Esophagus squamous epithelium (tissue), 5 donors: Measurements from ENCODE around the gene KSR1. TPM values are rescaled to one million over a fixed set of nuclear protein-coding genes. Genes with fewer than 3 reads are reported as not detected.
A peak's percentile ranks its signal among the peaks of the same experiment; 100 is the strongest.

Experiments used
- DNase-seq: peaks from one replicate; lab custom pipeline; 2025; lab: John Stamatoyannopoulos, UW
- H3K27ac ChIP-seq, 4 donors: fragments of 200-600 bp; sonication (generic); one replicate each; pipeline ENCODE4 v1.5.1; 2016 to 2019; ENCODE audit warnings: mild to moderate bottlenecking in 1 of 4
- H3K27me3 ChIP-seq, 4 donors: fragments of 200-600 bp; sonication (generic); 1 replicate in 3 of 4; 2 replicates in 1 of 4; pipeline versions ENCODE4 v1.5.1 to v1.6.0; 2017 to 2021; ENCODE audit warnings: antibody characterized with exemption in 1 of 4
- H3K36me3 ChIP-seq, 3 donors: fragments of 200-600 bp; sonication (generic); one replicate each; pipeline ENCODE4 v1.5.1; 2016 to 2019
- H3K4me1 ChIP-seq, 3 donors: fragments of 200-600 bp; sonication (generic); one replicate each; pipeline ENCODE4 v1.5.1; 2017 to 2019
- H3K4me3 ChIP-seq, 4 donors: fragments of 200-600 bp; sonication (generic); 1 replicate in 3 of 4; 2 replicates in 1 of 4; pipeline ENCODE4 v1.5.1; 2016 to 2019; ENCODE audit warnings: mild to moderate bottlenecking in 2 of 4, moderate library complexity in 1 of 4
- H3K9me3 ChIP-seq, 3 donors: fragments of 200-600 bp; sonication (generic); one replicate each; pipeline ENCODE4 v1.5.1; 2016 to 2019
- POLR2A ChIP-seq, 4 donors: fragments of 450-650 bp; IDR thresholded peaks; one replicate each; pipeline ENCODE4 v1.6.1; 2017; ENCODE audit warnings: antibody characterized with exemption in 4 of 4, mild to moderate bottlenecking in 4 of 4, moderate library complexity in 3 of 4
- WGBS, 2 donors: methylation state at CpG; one replicate each; pipeline ENCODE4 v1.1.5; 2018; 5-methylcytosine and 5-hydroxymethylcytosine counted together
- intact Hi-C: fragments of 100-400 bp; cut with DNase I; formaldehyde crosslinking; loops from one replicate; pipeline ENCODE4 v1.15.0; 2022
- total RNA-seq, 4 donors: library from RNA; depleted of rRNA; stranded (reverse); fragments of >200 nt; gene quantifications; one replicate each; pipeline ENCODE4 v1.1.0, GENCODE V29; 2016
- TF ChIP-seq, protein P1 (sequence below), 6 experiments: fragments of 450-650 bp in 4 of 6; fragments of 200-600 bp in 2 of 6; sonication (generic) in 2 of 6; IDR thresholded peaks; one replicate each; pipeline ENCODE4 v1.5.1; 2016 to 2019; ENCODE audit warnings: antibody characterized with exemption in 6 of 6, mild to moderate bottlenecking in 4 of 6, moderate library complexity in 4 of 6
- donor health status: DM: yes; HTN: yes; CAD: no.

Gene KSR1
- total RNA-seq, 4 donors from 2014 or later: 22.3 to 32.4 (median 31.0) TPM

DNA sequence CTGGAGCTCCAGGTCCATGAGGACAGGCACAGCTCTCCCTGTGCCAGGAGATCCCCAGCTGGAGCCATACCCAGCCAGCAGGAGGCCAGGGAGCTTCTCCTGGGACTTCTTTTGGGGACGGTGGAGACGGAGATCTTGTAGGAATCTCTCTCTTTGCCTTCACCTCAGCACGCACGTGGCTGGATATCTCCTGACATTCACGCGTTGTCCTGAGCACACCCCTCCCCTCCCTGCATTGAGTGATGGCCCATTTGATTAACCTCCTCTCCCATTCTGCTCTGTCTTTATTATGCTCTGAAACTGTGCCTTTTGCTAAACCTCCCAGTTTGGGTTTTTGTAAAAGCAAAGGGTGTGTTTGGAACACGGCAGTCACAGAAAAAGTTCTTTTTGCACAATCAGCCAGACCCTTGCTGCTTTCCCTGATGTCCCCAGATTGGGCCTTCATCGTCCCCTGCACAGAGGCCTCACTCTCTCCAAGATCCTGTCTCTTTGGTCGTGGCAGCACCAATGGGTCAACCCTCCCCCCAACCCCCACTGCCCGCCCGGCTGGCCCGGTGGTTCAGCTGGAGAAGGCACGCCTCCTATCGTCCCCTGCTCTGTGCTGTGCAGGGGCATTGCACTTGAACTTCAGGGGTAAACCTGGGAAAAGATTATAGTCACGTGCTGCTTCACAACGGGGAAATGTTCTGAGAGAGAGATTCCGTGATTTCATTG is 142.2 kb downstream of the KSR1 start:
- Histone ChIP-seq H3K4me3 (no peak overlapping the region), H3K4me1 (peaks cover 4 to 35% (median 6%) of the 10 kb centered on the region in 3 donors), H3K36me3 (peaks cover 11 to 82% (median 13%) of the 10 kb centered on the region in 3 donors), H3K27me3 (no peaks in the 10 kb centered on the region), H3K27ac (no peak overlapping the region), H3K9me3 (no peaks in the 10 kb centered on the region)
- 82 to 83% methylated on average over 12 to 17 of the region's 17 CpGs for WGBS, 2 donors
- DNase-seq: no peak
- TF ChIP-seq POLR2A (IDR thresholded peaks at IDR 0.05): no peak
- TF ChIP-seq, protein P1, sequence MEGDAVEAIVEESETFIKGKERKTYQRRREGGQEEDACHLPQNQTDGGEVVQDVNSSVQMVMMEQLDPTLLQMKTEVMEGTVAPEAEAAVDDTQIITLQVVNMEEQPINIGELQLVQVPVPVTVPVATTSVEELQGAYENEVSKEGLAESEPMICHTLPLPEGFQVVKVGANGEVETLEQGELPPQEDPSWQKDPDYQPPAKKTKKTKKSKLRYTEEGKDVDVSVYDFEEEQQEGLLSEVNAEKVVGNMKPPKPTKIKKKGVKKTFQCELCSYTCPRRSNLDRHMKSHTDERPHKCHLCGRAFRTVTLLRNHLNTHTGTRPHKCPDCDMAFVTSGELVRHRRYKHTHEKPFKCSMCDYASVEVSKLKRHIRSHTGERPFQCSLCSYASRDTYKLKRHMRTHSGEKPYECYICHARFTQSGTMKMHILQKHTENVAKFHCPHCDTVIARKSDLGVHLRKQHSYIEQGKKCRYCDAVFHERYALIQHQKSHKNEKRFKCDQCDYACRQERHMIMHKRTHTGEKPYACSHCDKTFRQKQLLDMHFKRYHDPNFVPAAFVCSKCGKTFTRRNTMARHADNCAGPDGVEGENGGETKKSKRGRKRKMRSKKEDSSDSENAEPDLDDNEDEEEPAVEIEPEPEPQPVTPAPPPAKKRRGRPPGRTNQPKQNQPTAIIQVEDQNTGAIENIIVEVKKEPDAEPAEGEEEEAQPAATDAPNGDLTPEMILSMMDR (IDR thresholded peaks at IDR 0.05): no peak
- intact Hi-C loops: loop anchor here (10.0 kb wide), 1 partner anchor 144 kb away; the partner anchor contains the start of gene KSR1

DNA sequence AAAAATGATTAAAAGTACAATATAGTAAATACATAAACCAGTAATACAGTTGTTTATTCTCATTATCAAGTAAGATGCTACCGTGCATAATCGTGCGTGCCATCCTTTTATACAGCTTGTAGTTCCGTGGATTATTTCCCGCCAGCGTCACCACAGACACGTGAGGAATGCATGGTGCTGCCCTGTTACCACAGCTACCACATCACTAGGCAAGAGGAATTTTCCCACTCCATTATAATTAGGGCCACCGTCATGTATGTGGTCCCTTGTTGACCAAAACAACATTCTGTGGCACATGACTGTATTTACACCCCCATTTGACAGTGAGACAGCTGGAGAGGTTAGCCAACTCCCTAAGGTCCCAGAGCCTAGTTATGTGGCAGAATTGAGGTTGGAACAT is 144.2 kb downstream of the KSR1 start:
- Histone ChIP-seq H3K36me3 (peaks cover 25 to 82% (median 26%) of the 10 kb centered on the region in 3 donors), H3K4me3 (no peak overlapping the region), H3K27me3 (no peaks in the 10 kb centered on the region), H3K9me3 (no peaks in the 10 kb centered on the region), H3K27ac (peak overlapping the region in 3 of 4 donors; percentile 3 to 44 (median 40)), H3K4me1 (peaks cover 4 to 36% (median 6%) of the 10 kb centered on the region in 3 donors)
- TF ChIP-seq, protein P1 (IDR thresholded peaks at IDR 0.05): no peak
- no peak for TF ChIP-seq POLR2A (IDR thresholded peaks at IDR 0.05)
- intact Hi-C loops: loop anchor here (5.0 kb wide), 2 partner anchors 243 to 363 kb away; no protein-coding TSS in a partner anchor
- WGBS, 2 donors: 91 to 92% methylated on average over 8 of the region's 8 CpGs
- DNase-seq: no peak

DNA sequence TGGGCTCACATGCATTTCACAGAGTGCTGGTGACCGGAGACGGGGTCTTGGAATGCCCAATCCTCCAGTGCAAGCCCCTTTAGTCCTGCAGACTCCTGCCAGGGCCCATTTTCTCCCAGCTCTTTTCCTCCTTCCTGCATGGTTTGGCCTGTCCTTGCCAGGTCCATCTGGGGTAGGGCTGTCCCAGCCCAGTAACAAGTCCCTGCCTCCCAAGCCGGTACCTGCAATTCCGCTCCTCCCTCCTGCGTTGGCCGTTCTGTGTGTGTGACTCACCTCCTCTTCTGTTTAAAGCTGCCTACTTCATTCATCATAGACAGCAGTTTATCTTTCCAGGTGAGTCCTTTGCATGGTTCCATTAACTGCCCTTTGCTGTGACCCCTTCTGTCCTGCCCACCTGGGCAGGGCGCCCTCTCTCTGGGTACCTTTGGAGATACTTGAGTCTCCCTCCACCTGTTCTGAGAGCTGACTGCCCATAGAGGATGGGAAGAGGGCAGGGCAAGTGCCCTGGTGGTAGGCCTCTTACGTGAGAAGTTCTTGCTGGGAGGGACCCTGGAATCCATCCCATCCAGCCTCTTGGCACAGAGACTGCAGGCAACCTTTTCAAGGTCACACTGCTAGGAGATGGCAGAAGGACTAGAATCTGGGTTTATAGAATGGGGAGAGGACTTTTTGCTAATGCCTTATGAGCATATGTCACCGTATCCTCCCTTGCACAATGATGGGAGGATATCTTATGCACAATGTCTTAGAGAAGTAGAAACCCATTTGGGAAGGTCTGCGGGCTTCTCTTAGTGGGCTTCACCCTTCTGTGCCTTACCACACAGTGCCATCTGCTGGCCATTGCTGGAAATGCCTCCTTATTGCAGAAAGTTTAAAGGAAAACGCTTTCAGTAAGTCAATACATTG is 145.1 kb downstream of the KSR1 start:
- Histone ChIP-seq H3K36me3 (peaks cover 33 to 82% (median 34%) of the 10 kb centered on the region in 3 donors), H3K4me3 (no peak overlapping the region), H3K4me1 (peaks cover 4 to 36% (median 6%) of the 10 kb centered on the region in 3 donors), H3K27ac (peak overlapping the region in 3 of 4 donors; percentile 3 to 64 (median 48)), H3K9me3 (no peaks in the 10 kb centered on the region), H3K27me3 (no peaks in the 10 kb centered on the region)
- WGBS, 2 donors: 54 to 62% methylated on average over 9 to 11 of the region's 11 CpGs
- peak; percentile 20 for DNase-seq
- TF ChIP-seq, protein P1 (IDR thresholded peaks at IDR 0.05): peak; percentile 89 to 96 (median 92)
- TF ChIP-seq POLR2A (IDR thresholded peaks at IDR 0.05): no peak
- intact Hi-C loops: loop anchor here (5.0 kb wide), 2 partner anchors 244 to 364 kb away; no protein-coding TSS in a partner anchor

DNA sequence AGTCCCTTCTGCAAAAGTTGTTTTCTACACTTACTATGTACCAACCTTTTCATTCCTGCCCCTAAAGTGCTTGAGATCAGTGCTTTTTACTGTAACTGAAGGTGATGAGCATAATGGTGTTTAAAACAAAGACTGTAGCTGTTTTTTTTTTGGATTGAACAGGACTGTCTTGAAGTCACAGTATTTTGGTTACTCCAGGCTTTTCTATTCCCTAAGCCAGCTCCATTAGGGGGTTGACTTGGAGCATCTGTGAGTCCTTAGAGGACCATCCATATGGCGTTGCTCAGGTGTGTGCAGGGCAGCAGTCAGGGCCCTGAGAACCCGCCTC is 145.7 kb downstream of the KSR1 start:
- Histone ChIP-seq H3K9me3 (no peaks in the 10 kb centered on the region), H3K27ac (no peak overlapping the region), H3K4me3 (no peak overlapping the region), H3K27me3 (no peaks in the 10 kb centered on the region), H3K36me3 (peaks cover 31 to 83% (median 35%) of the 10 kb centered on the region in 3 donors), H3K4me1 (peaks cover 4 to 36% (median 6%) of the 10 kb centered on the region in 3 donors)
- DNase-seq: no peak
- 50 to 71% methylated on average over 1 to 2 of the region's 2 CpGs for WGBS, 2 donors
- no peak for TF ChIP-seq POLR2A (IDR thresholded peaks at IDR 0.05)
- TF ChIP-seq, protein P1 (IDR thresholded peaks at IDR 0.05): no peak
- intact Hi-C loops: loop anchor here (2.0 to 5.0 kb wide), 3 partner anchors 49 to 365 kb away; no protein-coding TSS in a partner anchor
